HEK293 (cell line): ENCODE measurements around the gene KBTBD12.

ENCODE experiments used
- CTCF ChIA-PET: fragments of 350-600 bp; formaldehyde crosslinking; extraction: SDS; loops from one replicate; lab custom pipeline; 2021; ENCODE audit warnings: antibody characterized with exemption; lab: Yijun Ruan, JAX
- POLR2A ChIA-PET: fragments of 300-600 bp; formaldehyde crosslinking; extraction: SDS; loops from one replicate; lab custom pipeline; 2020; ENCODE audit warnings: antibody characterized with exemption, inconsistent platforms; lab: Yijun Ruan, JAX
- H3K27ac ChIP-seq: fragments of 200-500 bp; sonication (Bioruptor generic); 2 replicates; pipeline ENCODE4 v1.5.1; 2014; ENCODE audit warnings: low read depth, low read length, control low read depth, inconsistent platforms; ENCODE audit errors: extremely low read depth
- H3K36me3 ChIP-seq, 2 experiments: fragments of 200-500 bp in 1 of 2; sonication (Bioruptor generic) in 1 of 2; 1 replicate in 1 of 2; 2 replicates in 1 of 2; pipeline ENCODE4 v1.5.1; 2014 to 2017; ENCODE audit warnings: inconsistent platforms in 2 of 2, low read length in 2 of 2; ENCODE audit not compliant: control insufficient read depth in 2 of 2, insufficient read depth in 1 of 2
- H3K4me1 ChIP-seq: fragments of 200-500 bp; sonication (Bioruptor generic); 2 replicates; pipeline ENCODE4 v1.5.1; 2014; ENCODE audit warnings: mild to moderate bottlenecking, low read length, inconsistent platforms; ENCODE audit not compliant: control insufficient read depth, insufficient read depth
- H3K4me3 ChIP-seq: 2 replicates; pipeline ENCODE4 v1.5.1; 2011; ENCODE audit warnings: low read depth, mild to moderate bottlenecking, control low read depth, low read length, moderate library complexity
- H3K9me3 ChIP-seq: fragments of 200-500 bp; sonication (Bioruptor generic); 2 replicates; pipeline ENCODE4 v1.5.1; 2014; ENCODE audit warnings: low read depth, low read length, inconsistent platforms; ENCODE audit not compliant: control insufficient read depth, insufficient read depth
- ELK4 ChIP-seq: IDR thresholded peaks from 2 replicates; pipeline ENCODE4 v1.6.1; 2011; ENCODE audit warnings: mild to moderate bottlenecking, low read depth, low read length, borderline replicate concordance
- HOXD13 ChIP-seq: sonication (generic); formaldehyde crosslinking; IDR thresholded peaks from 2 replicates; pipeline ENCODE4 v1.8.0; 2022; ENCODE audit warnings: missing genetic modification reagents, borderline replicate concordance
- IKZF3 ChIP-seq: fragments of 450-650 bp; IDR thresholded peaks from 2 replicates; pipeline ENCODE4 v1.5.0; 2018; ENCODE audit warnings: missing biosample characterization, mild to moderate bottlenecking, missing genetic modification characterization, moderate library complexity
- KLF1 ChIP-seq: fragments of 450-650 bp; formaldehyde crosslinking; IDR thresholded peaks from 2 replicates; pipeline ENCODE4 v1.5.1; 2016; ENCODE audit warnings: missing biosample characterization, missing genetic modification characterization
- KLF16 ChIP-seq: fragments of 450-650 bp; formaldehyde crosslinking; IDR thresholded peaks from 2 replicates; pipeline ENCODE4 v1.5.1; 2017; ENCODE audit warnings: missing biosample characterization, missing genetic modification characterization
- KLF9 ChIP-seq: fragments of 450-650 bp; formaldehyde crosslinking; IDR thresholded peaks from 2 replicates; pipeline ENCODE4 v1.5.1; 2016; ENCODE audit warnings: missing biosample characterization, missing genetic modification characterization, low read depth
- PRDM2 ChIP-seq: fragments of 450-650 bp; formaldehyde crosslinking; IDR thresholded peaks from 2 replicates; pipeline ENCODE4 v1.5.1; 2016; ENCODE audit warnings: missing biosample characterization, missing genetic modification characterization, borderline replicate concordance
- RBAK ChIP-seq: fragments of 450-650 bp; formaldehyde crosslinking; IDR thresholded peaks from 2 replicates; pipeline ENCODE4 v1.5.1; 2016; ENCODE audit warnings: missing biosample characterization, missing genetic modification characterization
- ZFP41 ChIP-seq: fragments of 450-650 bp; formaldehyde crosslinking; IDR thresholded peaks from 2 replicates; pipeline ENCODE4 v1.5.1; 2016; ENCODE audit warnings: missing biosample characterization, missing genetic modification characterization, borderline replicate concordance
- ZNF10 ChIP-seq: fragments of 450-650 bp; formaldehyde crosslinking; IDR thresholded peaks from 2 replicates; pipeline ENCODE4 v1.5.1; 2017; ENCODE audit warnings: missing biosample characterization, missing genetic modification characterization
- ZNF132 ChIP-seq: fragments of 450-650 bp; formaldehyde crosslinking; IDR thresholded peaks from 2 replicates; pipeline ENCODE4 v1.5.1; 2017; ENCODE audit warnings: missing biosample characterization, missing genetic modification characterization, borderline replicate concordance
- ZNF292 ChIP-seq: fragments of 450-650 bp; formaldehyde crosslinking; IDR thresholded peaks from 2 replicates; pipeline ENCODE4 v1.5.1; 2016; ENCODE audit warnings: low read depth, missing biosample characterization, missing genetic modification characterization, borderline replicate concordance
- ZNF366 ChIP-seq: fragments of 450-650 bp; formaldehyde crosslinking; conservative IDR thresholded peaks from 2 replicates; pipeline ENCODE4 v1.5.1; 2016; ENCODE audit warnings: missing biosample characterization, missing genetic modification characterization
- ZNF391 ChIP-seq: fragments of 450-650 bp; formaldehyde crosslinking; IDR thresholded peaks from 2 replicates; pipeline ENCODE4 v1.5.1; 2016; ENCODE audit warnings: low read depth, missing biosample characterization, missing genetic modification characterization, borderline replicate concordance
- ZNF561 ChIP-seq: fragments of 450-650 bp; IDR thresholded peaks from 2 replicates; pipeline ENCODE4 v1.5.1; 2018; ENCODE audit warnings: missing biosample characterization, missing genetic modification characterization, borderline replicate concordance
- ZNF768 ChIP-seq: fragments of 450-650 bp; formaldehyde crosslinking; IDR thresholded peaks from 2 replicates; pipeline ENCODE4 v1.5.1; 2018; ENCODE audit warnings: missing biosample characterization, mild to moderate bottlenecking, missing genetic modification characterization
- ZNF830 ChIP-seq: fragments of 450-650 bp; IDR thresholded peaks from 2 replicates; pipeline ENCODE4 v1.5.0; 2018; ENCODE audit warnings: missing biosample characterization, missing genetic modification characterization, low read depth, mild to moderate bottlenecking, moderate library complexity
- ZNF843 ChIP-seq: fragments of 450-650 bp; formaldehyde crosslinking; IDR thresholded peaks from 2 replicates; pipeline ENCODE4 v1.5.1; 2016; ENCODE audit warnings: missing biosample characterization, missing genetic modification characterization
- ZSCAN30 ChIP-seq: fragments of 450-650 bp; IDR thresholded peaks from 2 replicates; pipeline ENCODE4 v1.5.1; 2018; ENCODE audit warnings: missing biosample characterization, mild to moderate bottlenecking, missing genetic modification characterization, moderate library complexity
- TF ChIP-seq, protein P1 (sequence below): fragments of 450-650 bp; formaldehyde crosslinking; IDR thresholded peaks from 2 replicates; pipeline ENCODE4 v1.5.0; 2017; ENCODE audit warnings: missing biosample characterization, missing genetic modification characterization, borderline replicate concordance

KBTBD12 gene

GRCh38 chr3:127959041-127959440, 44.0 kb downstream of the KBTBD12 start:
- no peak overlapping the region for H3K27ac ChIP-seq
- CTCF ChIA-PET, result interaction anchor here (0.5 to 1.9 kb wide), 10 partner anchors 9 to 268 kb away, joined by 3 to 7 read pairs (median 4); no protein-coding TSS in a partner anchor

More at GRCh38 chr3:127959041-127959440, 44.0 kb downstream of the KBTBD12 start:
- no peaks in the 10 kb centered on the region for H3K9me3 ChIP-seq
- POLR2A ChIA-PET, result no interaction called here
- no peak overlapping the region for H3K4me3 ChIP-seq
- H3K36me3 ChIP-seq, result no peaks in the 10 kb centered on the region
- H3K4me1 ChIP-seq, result no peaks in the 10 kb centered on the region
- no peak for TF ChIP-seq ZNF768 (tag by site-specific recombination)
- no peak for TF ChIP-seq ZNF391 (tag by site-specific recombination)
- no peak for TF ChIP-seq ZNF292
- no peak for TF ChIP-seq ZNF561 (tag by site-specific recombination)
- TF ChIP-seq ELK4, result no peak
- TF ChIP-seq ZFP41 (tag by site-specific recombination), result no peak
- TF ChIP-seq ZNF843, result no peak
- no peak for TF ChIP-seq ZNF10 (tag by site-specific recombination)
- no peak for TF ChIP-seq RBAK (tag by site-specific recombination)
- no peak for TF ChIP-seq ZSCAN30 (tag by site-specific recombination)
- no peak for TF ChIP-seq KLF9 (tag by site-specific recombination)
- no peak for TF ChIP-seq PRDM2 (tag by site-specific recombination)
- TF ChIP-seq, protein P1, sequence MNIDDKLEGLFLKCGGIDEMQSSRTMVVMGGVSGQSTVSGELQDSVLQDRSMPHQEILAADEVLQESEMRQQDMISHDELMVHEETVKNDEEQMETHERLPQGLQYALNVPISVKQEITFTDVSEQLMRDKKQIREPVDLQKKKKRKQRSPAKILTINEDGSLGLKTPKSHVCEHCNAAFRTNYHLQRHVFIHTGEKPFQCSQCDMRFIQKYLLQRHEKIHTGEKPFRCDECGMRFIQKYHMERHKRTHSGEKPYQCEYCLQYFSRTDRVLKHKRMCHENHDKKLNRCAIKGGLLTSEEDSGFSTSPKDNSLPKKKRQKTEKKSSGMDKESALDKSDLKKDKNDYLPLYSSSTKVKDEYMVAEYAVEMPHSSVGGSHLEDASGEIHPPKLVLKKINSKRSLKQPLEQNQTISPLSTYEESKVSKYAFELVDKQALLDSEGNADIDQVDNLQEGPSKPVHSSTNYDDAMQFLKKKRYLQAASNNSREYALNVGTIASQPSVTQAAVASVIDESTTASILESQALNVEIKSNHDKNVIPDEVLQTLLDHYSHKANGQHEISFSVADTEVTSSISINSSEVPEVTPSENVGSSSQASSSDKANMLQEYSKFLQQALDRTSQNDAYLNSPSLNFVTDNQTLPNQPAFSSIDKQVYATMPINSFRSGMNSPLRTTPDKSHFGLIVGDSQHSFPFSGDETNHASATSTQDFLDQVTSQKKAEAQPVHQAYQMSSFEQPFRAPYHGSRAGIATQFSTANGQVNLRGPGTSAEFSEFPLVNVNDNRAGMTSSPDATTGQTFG, result no peak
- TF ChIP-seq HOXD13 (CRISPR knock-in tag), result no peak
- TF ChIP-seq ZNF366 (tag by site-specific recombination), result no peak
- no peak for TF ChIP-seq ZNF132 (tag by site-specific recombination)
- TF ChIP-seq KLF16 (tag by site-specific recombination), result no peak
- TF ChIP-seq IKZF3 (tag by site-specific recombination), result no peak
- no peak for TF ChIP-seq KLF1 (tag by site-specific recombination)
- TF ChIP-seq ZNF830 (tag by site-specific recombination), result no peak
